Measurements from ENCODE around the gene ANKRD13D. TPM values are rescaled to one million over a fixed set of nuclear protein-coding genes. Genes with fewer than 3 reads are reported as not detected.

Gene ANKRD13D
- total and polyA plus RNA-seq, 8 donors, result 9.8 to 60.7 (median 14.9) TPM

GRCh38 chr11:67320691-67321090 is 31.6 kb downstream of the ANKRD13D start:
- WGBS, 2 donors, result 88 to 89% methylated on average over 2 of the region's 2 CpGs
- intact Hi-C loops (cut with DNase I), result no loop called here
- DNase-seq, result no peak

GRCh38 chr11:67321313-67321871 is 32.3 kb downstream of the ANKRD13D start:
- Histone ChIP-seq H3K27me3 (no peaks in the 10 kb centered on the region), H3K9me3 (no peaks in the 10 kb centered on the region), H3K36me3 (no peaks in the 10 kb centered on the region), H3K27ac (no peak overlapping the region), H3K4me1 (peaks cover 0 to 11% (median 6%) of the 10 kb centered on the region in 3 donors), H3K4me3 (no peak overlapping the region)
- 84 to 87% methylated on average over 6 of the region's 6 CpGs for WGBS, 2 donors
- intact Hi-C loops (cut with DNase I), result no loop called here
- ATAC-seq (no peak), DNase-seq (no peak), FAIRE-seq (no peak)
- TF ChIP-seq CTCF (IDR thresholded peaks at IDR 0.05), result no peak

More at GRCh38 chr11:67320691-67321090, 31.6 kb downstream of the ANKRD13D start:
- no peak for TF ChIP-seq CTCF (IDR thresholded peaks at IDR 0.05)
- ATAC-seq (no peak), FAIRE-seq (no peak)
- H3K9me3 ChIP-seq, result no peaks in the 10 kb centered on the region
- H3K36me3 ChIP-seq, result no peaks in the 10 kb centered on the region
- H3K4me3 ChIP-seq, result no peak overlapping the region
- no peak overlapping the region for H3K27ac ChIP-seq
- peaks cover 0 to 13% (median 6%) of the 10 kb centered on the region in 3 donors for H3K4me1 ChIP-seq
- no peaks in the 10 kb centered on the region for H3K27me3 ChIP-seq

GRCh38 chr11:67322049-67322448 is 32.9 kb downstream of the ANKRD13D start:
- H3K4me1 ChIP-seq, result peaks cover 0 to 9% (median 6%) of the 10 kb centered on the region in 3 donors
- ATAC-seq, result no peak
- no peaks in the 10 kb centered on the region for H3K27me3 ChIP-seq
- no peak overlapping the region for H3K27ac ChIP-seq
- DNase-seq, result no peak
- intact Hi-C loops (cut with DNase I), result no loop called here
- no peak overlapping the region for H3K4me3 ChIP-seq
- H3K36me3 ChIP-seq, result no peaks in the 10 kb centered on the region
- WGBS, 2 donors, result 90 to 92% methylated on average over 3 of the region's 3 CpGs
- no peak for FAIRE-seq
- TF ChIP-seq CTCF (IDR thresholded peaks at IDR 0.05), result no peak
- H3K9me3 ChIP-seq, result no peaks in the 10 kb centered on the region

GRCh38 chr11:67323526-67323925 is 34.4 kb downstream of the ANKRD13D start:
- ATAC-seq (no peak), DNase-seq (no peak), FAIRE-seq (no peak)
- 79 to 82% methylated on average over 7 of the region's 7 CpGs for WGBS, 2 donors
- intact Hi-C loops (cut with DNase I), result no loop called here
- H3K27ac ChIP-seq, result no peak overlapping the region
- H3K27me3 ChIP-seq, result no peaks in the 10 kb centered on the region
- TF ChIP-seq CTCF (IDR thresholded peaks at IDR 0.05), result no peak
- H3K4me3 ChIP-seq, result no peak overlapping the region
- peaks cover 0 to 6% (median 6%) of the 10 kb centered on the region in 3 donors for H3K4me1 ChIP-seq
- no peaks in the 10 kb centered on the region for H3K9me3 ChIP-seq
- H3K36me3 ChIP-seq, result no peaks in the 10 kb centered on the region

- WGBS, 2 donors, result 82 to 88% methylated on average over 6 of the region's 6 CpGs
- ATAC-seq (no peak), DNase-seq (no peak), FAIRE-seq (no peak)
- intact Hi-C loops (cut with DNase I), result no loop called here
- no peaks in the 10 kb centered on the region for H3K27me3 ChIP-seq
- no peak overlapping the region for H3K4me3 ChIP-seq
- H3K4me1 ChIP-seq, result no peaks in the 10 kb centered on the region
- TF ChIP-seq CTCF (IDR thresholded peaks at IDR 0.05), result no peak
- H3K9me3 ChIP-seq, result no peaks in the 10 kb centered on the region
- H3K36me3 ChIP-seq, result peaks cover 0 to 4% (median 0%) of the 10 kb centered on the region in 3 donors
- no peak overlapping the region for H3K27ac ChIP-seq
Measured at GRCh38 chr11:67332081-67332691, 43.1 kb downstream of the ANKRD13D start.
